Activated naive CD8-positive, alpha-beta T cell treated with anti-CD3 and anti-CD28 coated beads, Interleukin-2, amount 50 U/mL, for 24 hours (primary cell): ENCODE results near the gene AFG3L2.

Experiments used
- ATAC-seq: fragments of 150-1000 bp; cut with Tn5 transposase; one replicate; pipeline ENCODE4 v1.10.0; 2021
- DNase-seq: peaks from one replicate; pipeline ENCODE4 v3.0.0; 2021
- H3K27ac Mint-ChIP-seq: one replicate; pipeline ENCODE4 v1.8.0; 2021; ENCODE audit warnings: mild to moderate bottlenecking, mixed read lengths
- H3K27me3 Mint-ChIP-seq: one replicate; pipeline ENCODE4 v1.8.0; 2021; ENCODE audit warnings: mixed read lengths
- H3K36me3 Mint-ChIP-seq: one replicate; pipeline ENCODE4 v1.8.0; 2021; ENCODE audit warnings: low read depth, mixed read lengths
- H3K4me1 Mint-ChIP-seq: one replicate; pipeline ENCODE4 v1.8.0; 2021; ENCODE audit warnings: mixed read lengths
- H3K4me3 Mint-ChIP-seq: one replicate; pipeline ENCODE4 v1.8.0; 2021; ENCODE audit warnings: mild to moderate bottlenecking, moderate library complexity, mixed read lengths
- H3K9me3 Mint-ChIP-seq: one replicate; pipeline ENCODE4 v1.8.0; 2021; ENCODE audit warnings: mixed read lengths

AFG3L2 gene

DNA sequence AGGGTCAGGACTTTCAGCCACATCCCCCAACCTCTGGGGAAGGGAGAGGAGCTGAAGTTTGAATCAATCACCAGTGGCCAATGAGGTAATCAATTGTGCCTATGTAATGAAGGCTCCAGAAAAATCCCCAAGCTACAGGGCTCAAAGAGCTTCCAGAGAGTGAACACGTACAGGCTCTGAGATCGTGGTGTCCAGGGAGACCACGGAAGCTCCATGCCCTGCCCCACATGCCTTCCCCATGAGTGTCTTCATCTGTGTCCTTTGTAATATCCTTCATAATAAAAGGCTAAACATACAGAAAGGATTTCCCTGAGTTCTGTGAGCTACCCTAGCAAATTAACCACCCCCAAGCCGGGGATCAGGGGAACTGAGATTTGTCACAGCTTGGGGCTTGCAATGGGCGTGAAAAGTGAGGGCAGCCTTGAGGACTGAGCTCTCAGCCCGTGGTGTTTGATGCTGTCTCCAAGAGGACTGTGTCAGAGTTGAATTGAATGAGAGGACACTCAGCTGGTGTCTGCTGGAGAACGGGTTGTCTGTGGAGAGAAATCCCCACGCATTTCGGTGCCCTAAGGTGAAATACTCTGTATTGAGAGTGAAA lies 94.5 kb downstream of the AFG3L2 start:
- Mint-ChIP-seq H3K27ac (no peak overlapping the region), H3K9me3 (no peaks in the 10 kb centered on the region), H3K4me3 (no peak overlapping the region), H3K36me3 (no peaks in the 10 kb centered on the region), H3K27me3 (peaks cover 19% of the 10 kb centered on the region), H3K4me1 (no peaks in the 10 kb centered on the region)
- DNase-seq (no peak), ATAC-seq (no peak)

DNA sequence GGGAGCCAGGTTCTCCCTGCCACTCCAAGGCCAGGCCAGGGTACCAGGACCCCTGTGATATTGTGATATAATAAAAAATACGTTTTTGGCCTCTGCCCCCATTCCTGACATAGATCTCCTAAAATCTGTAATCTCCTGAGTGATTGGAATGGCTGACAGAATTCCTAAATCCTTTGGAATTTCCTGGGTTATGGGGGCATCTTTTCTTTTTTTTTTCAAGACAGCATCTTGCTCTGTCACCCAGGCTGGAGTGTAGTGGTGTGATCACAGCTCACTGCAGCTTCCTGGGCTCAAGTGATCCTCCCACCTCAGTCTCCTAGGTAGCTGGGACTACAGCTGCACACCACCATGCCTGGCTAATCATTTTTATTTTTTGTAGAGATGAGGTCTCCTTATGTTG lies 95.2 kb downstream of the AFG3L2 start:
- no peak for ATAC-seq
- Mint-ChIP-seq H3K9me3 (no peaks in the 10 kb centered on the region), H3K27me3 (peaks cover 18% of the 10 kb centered on the region), H3K4me1 (no peaks in the 10 kb centered on the region), H3K27ac (no peak overlapping the region), H3K4me3 (no peak overlapping the region), H3K36me3 (no peaks in the 10 kb centered on the region)
- DNase-seq = no peak

DNA sequence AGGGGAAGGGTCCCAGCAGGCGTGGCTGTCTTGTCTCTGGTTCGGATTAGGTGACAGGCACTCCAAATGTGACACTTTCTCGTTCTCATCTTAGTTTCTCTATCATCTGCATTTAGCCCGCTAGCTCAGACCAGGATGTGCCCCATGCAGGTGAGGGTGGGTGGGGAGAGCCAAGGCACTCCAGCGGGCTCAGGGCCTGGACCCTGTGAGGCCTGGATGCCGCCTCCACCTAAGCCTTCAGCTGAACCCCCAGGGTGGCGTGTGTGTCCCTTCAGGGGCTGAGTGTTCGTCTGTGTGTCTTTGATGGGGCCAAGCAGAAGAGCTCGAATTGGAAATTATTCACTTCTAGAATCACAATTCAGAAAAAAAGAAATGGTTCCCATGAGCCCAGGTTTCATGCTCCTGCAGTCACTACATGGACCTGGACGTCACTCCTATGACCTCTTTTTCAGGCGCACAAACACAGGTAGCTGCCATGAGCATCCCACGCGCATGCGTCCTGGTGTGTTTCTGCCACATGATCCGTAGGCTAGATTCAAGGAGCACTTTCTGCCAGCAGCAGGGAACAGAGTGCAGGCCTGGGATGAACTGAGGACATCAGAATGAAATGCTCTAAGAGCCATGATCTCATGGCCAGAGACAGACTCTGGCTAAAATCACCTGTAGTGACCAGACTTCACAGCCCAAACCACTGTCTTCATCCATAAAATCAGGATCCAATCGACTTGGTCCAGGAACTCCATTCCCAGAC lies 97.1 kb downstream of the AFG3L2 start:
- Mint-ChIP-seq H3K4me1 (no peaks in the 10 kb centered on the region), H3K27me3 (peaks cover 15% of the 10 kb centered on the region), H3K36me3 (no peaks in the 10 kb centered on the region), H3K9me3 (no peaks in the 10 kb centered on the region), H3K4me3 (no peak overlapping the region), H3K27ac (no peak overlapping the region)
- DNase-seq (no peak), ATAC-seq (no peak)
